ENCODE measurements around the gene HOXD10.

Gene HOXD10

DNA sequence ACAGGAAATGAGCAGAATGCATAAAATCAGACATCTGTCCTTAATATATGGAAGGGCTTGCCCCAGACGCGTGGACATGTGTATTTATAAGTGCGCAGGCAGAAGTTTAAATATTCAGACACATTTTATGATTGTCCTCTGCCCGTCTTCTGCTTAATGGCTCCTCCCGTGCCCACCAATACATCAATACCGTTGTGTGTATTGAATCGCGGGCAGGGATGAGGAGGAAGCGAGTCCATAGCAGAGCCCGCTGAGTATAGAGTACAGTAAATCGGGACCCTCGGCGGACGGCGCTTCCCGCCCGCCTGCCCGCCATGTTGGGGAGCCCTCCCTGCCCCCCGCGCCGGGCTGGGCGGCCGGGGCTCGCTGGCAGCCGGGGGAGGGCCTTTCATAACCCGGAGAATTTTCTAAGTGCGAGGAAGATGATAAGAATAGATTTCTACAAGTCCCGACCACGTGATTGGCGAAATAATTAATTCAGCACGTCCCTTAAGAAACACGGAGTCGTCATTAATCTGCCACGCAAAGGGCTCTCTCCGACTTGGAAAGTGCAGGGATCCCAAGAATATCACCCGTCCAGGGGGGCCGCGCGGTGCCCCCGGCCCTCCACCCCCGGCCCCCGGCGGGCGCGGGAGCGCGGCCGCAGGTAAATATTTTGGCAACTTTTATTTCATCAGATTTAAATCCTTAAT is 40.4 kb downstream of the HOXD10 start, which contains the start of gene HOXD3:
Gene HOXD3, plus strand, starts transcription at position 501 of the 692 bp plus-strand sequence. CDS start 11,808 bp downstream, outside the sequence.
- 4% methylated on average over 48 of the region's 48 CpGs for whole genome bisulfite sequencing, 2 experiments
- H3K36me3 ChIP-seq (ENCODE audit: control insufficient read depth, insufficient read depth, low read length): no peaks in the 10 kb centered on the region
- peaks cover 100% of the 10 kb centered on the region for H3K27me3 ChIP-seq (ENCODE audit: control insufficient read depth, insufficient read depth, low read length, poor library complexity, severe bottlenecking)
- H3K4me1 ChIP-seq (ENCODE audit: control insufficient read depth, insufficient read depth, low read length): no peaks in the 10 kb centered on the region
- peak within 1 kb of the TSS; percentile 28 for H3K27ac ChIP-seq (ENCODE audit: insufficient read depth, low read depth, low read length, poor library complexity, severe bottlenecking)
- H3K9me3 ChIP-seq (ENCODE audit: control insufficient read depth, low read length): no peaks in the 10 kb centered on the region
- H3K4me3 ChIP-seq (ENCODE audit: insufficient read depth, low read depth, low read length): no peak within 1 kb of the TSS

GRCh38 chr2:176157499-176158185 is 41.1 kb downstream of the HOXD10 start:
- peaks cover 100% of the 10 kb centered on the region for H3K27me3 ChIP-seq (ENCODE audit: control insufficient read depth, insufficient read depth, low read length, poor library complexity, severe bottlenecking)
- H3K36me3 ChIP-seq (ENCODE audit: control insufficient read depth, insufficient read depth, low read length): no peaks in the 10 kb centered on the region
- 3% methylated on average over 42 to 43 of the region's 43 CpGs for WGBS, 2 experiments
- H3K27ac ChIP-seq (ENCODE audit: insufficient read depth, low read depth, low read length, poor library complexity, severe bottlenecking): no peak overlapping the region
- H3K4me3 ChIP-seq (ENCODE audit: insufficient read depth, low read depth, low read length): no peak overlapping the region
- H3K4me1 ChIP-seq (ENCODE audit: control insufficient read depth, insufficient read depth, low read length): no peaks in the 10 kb centered on the region
- no peaks in the 10 kb centered on the region for H3K9me3 ChIP-seq (ENCODE audit: control insufficient read depth, low read length)

- Histone ChIP-seq H3K27ac (ENCODE audit: insufficient read depth, low read depth, low read length, poor library complexity, severe bottlenecking) (no peak overlapping the region), H3K9me3 (ENCODE audit: control insufficient read depth, low read length) (no peaks in the 10 kb centered on the region), H3K36me3 (ENCODE audit: control insufficient read depth, insufficient read depth, low read length) (no peaks in the 10 kb centered on the region), H3K4me1 (ENCODE audit: control insufficient read depth, insufficient read depth, low read length) (no peaks in the 10 kb centered on the region), H3K27me3 (ENCODE audit: control insufficient read depth, insufficient read depth, low read length, poor library complexity, severe bottlenecking) (peaks cover 100% of the 10 kb centered on the region), H3K4me3 (ENCODE audit: insufficient read depth, low read depth, low read length) (no peak overlapping the region)
- 3 to 4% methylated on average over 19 to 22 of the region's 22 CpGs for WGBS, 2 experiments
Measured at GRCh38 chr2:176158186-176158591, 41.6 kb downstream of the HOXD10 start.

- Histone ChIP-seq H3K27ac (ENCODE audit: insufficient read depth, low read depth, low read length, poor library complexity, severe bottlenecking) (no peak overlapping the region), H3K36me3 (ENCODE audit: control insufficient read depth, insufficient read depth, low read length) (no peaks in the 10 kb centered on the region), H3K4me3 (ENCODE audit: insufficient read depth, low read depth, low read length) (no peak overlapping the region), H3K4me1 (ENCODE audit: control insufficient read depth, insufficient read depth, low read length) (no peaks in the 10 kb centered on the region), H3K9me3 (ENCODE audit: control insufficient read depth, low read length) (no peaks in the 10 kb centered on the region), H3K27me3 (ENCODE audit: control insufficient read depth, insufficient read depth, low read length, poor library complexity, severe bottlenecking) (peaks cover 100% of the 10 kb centered on the region)
- WGBS, 2 experiments: 6 to 7% methylated on average over 39 of the region's 39 CpGs
Measured at GRCh38 chr2:176158855-176159662, 42.5 kb downstream of the HOXD10 start.

GRCh38 chr2:176159663-176160250 is 43.2 kb downstream of the HOXD10 start:
- WGBS, 2 experiments: 2 to 3% methylated on average over 43 of the region's 44 CpGs
- no peak overlapping the region for H3K4me3 ChIP-seq (ENCODE audit: insufficient read depth, low read depth, low read length)
- no peaks in the 10 kb centered on the region for H3K9me3 ChIP-seq (ENCODE audit: control insufficient read depth, low read length)
- no peaks in the 10 kb centered on the region for H3K4me1 ChIP-seq (ENCODE audit: control insufficient read depth, insufficient read depth, low read length)
- no peaks in the 10 kb centered on the region for H3K36me3 ChIP-seq (ENCODE audit: control insufficient read depth, insufficient read depth, low read length)
- H3K27me3 ChIP-seq (ENCODE audit: control insufficient read depth, insufficient read depth, low read length, poor library complexity, severe bottlenecking): peaks cover 100% of the 10 kb centered on the region
- no peak overlapping the region for H3K27ac ChIP-seq (ENCODE audit: insufficient read depth, low read depth, low read length, poor library complexity, severe bottlenecking)

GRCh38 chr2:176160251-176160985 is 43.8 kb downstream of the HOXD10 start:
- H3K27me3 ChIP-seq (ENCODE audit: control insufficient read depth, insufficient read depth, low read length, poor library complexity, severe bottlenecking): peaks cover 100% of the 10 kb centered on the region
- H3K4me1 ChIP-seq (ENCODE audit: control insufficient read depth, insufficient read depth, low read length): no peaks in the 10 kb centered on the region
- no peak overlapping the region for H3K4me3 ChIP-seq (ENCODE audit: insufficient read depth, low read depth, low read length)
- no peak overlapping the region for H3K27ac ChIP-seq (ENCODE audit: insufficient read depth, low read depth, low read length, poor library complexity, severe bottlenecking)
- no peaks in the 10 kb centered on the region for H3K9me3 ChIP-seq (ENCODE audit: control insufficient read depth, low read length)
- H3K36me3 ChIP-seq (ENCODE audit: control insufficient read depth, insufficient read depth, low read length): no peaks in the 10 kb centered on the region
- WGBS, 2 experiments: 4% methylated on average over 50 of the region's 50 CpGs

- no peak overlapping the region for H3K27ac ChIP-seq (ENCODE audit: insufficient read depth, low read depth, low read length, poor library complexity, severe bottlenecking)
- H3K36me3 ChIP-seq (ENCODE audit: control insufficient read depth, insufficient read depth, low read length): no peaks in the 10 kb centered on the region
- H3K4me3 ChIP-seq (ENCODE audit: insufficient read depth, low read depth, low read length): no peak overlapping the region
- H3K4me1 ChIP-seq (ENCODE audit: control insufficient read depth, insufficient read depth, low read length): no peaks in the 10 kb centered on the region
- peaks cover 100% of the 10 kb centered on the region for H3K27me3 ChIP-seq (ENCODE audit: control insufficient read depth, insufficient read depth, low read length, poor library complexity, severe bottlenecking)
- 10 to 15% methylated on average over 22 of the region's 22 CpGs for WGBS, 2 experiments
- no peaks in the 10 kb centered on the region for H3K9me3 ChIP-seq (ENCODE audit: control insufficient read depth, low read length)
Measured at GRCh38 chr2:176160986-176161824, 44.6 kb downstream of the HOXD10 start.

- WGBS, 2 experiments: 8 to 9% methylated on average over 21 to 22 of the region's 22 CpGs
- no peaks in the 10 kb centered on the region for H3K9me3 ChIP-seq (ENCODE audit: control insufficient read depth, low read length)
- H3K4me3 ChIP-seq (ENCODE audit: insufficient read depth, low read depth, low read length): no peak overlapping the region
- H3K4me1 ChIP-seq (ENCODE audit: control insufficient read depth, insufficient read depth, low read length): no peaks in the 10 kb centered on the region
- H3K27me3 ChIP-seq (ENCODE audit: control insufficient read depth, insufficient read depth, low read length, poor library complexity, severe bottlenecking): peaks cover 100% of the 10 kb centered on the region
- H3K36me3 ChIP-seq (ENCODE audit: control insufficient read depth, insufficient read depth, low read length): no peaks in the 10 kb centered on the region
- H3K27ac ChIP-seq (ENCODE audit: insufficient read depth, low read depth, low read length, poor library complexity, severe bottlenecking): no peak overlapping the region
Measured at GRCh38 chr2:176161825-176162626, 45.4 kb downstream of the HOXD10 start.

Measured in ectodermal cell (in vitro differentiated cells).